ENCODE data around the gene LRP1B. TPM values are rescaled to one million over a fixed set of nuclear protein-coding genes. Genes with fewer than 3 reads are reported as not detected.

Gene LRP1B
- total RNA-seq, 4 donors from 2014 or later = 37.1 to 82.7 (median 50.9) TPM

- 72 to 75% methylated on average over 2 of the region's 2 CpGs for WGBS, 2 donors
- intact Hi-C loops (cut with DNase I) = no loop called here
- Histone ChIP-seq H3K27me3 (no peaks in the 10 kb centered on the region), H3K27ac (no peak overlapping the region), H3K4me1 (no peaks in the 10 kb centered on the region), H3K36me3 (no peaks in the 10 kb centered on the region), H3K9me3 (no peaks in the 10 kb centered on the region), H3K4me3 (replicated peaks in 1 of 3) (no peak overlapping the region)
- DNase-seq = no peak
- TF ChIP-seq CTCF (IDR thresholded peaks at IDR 0.05) = no peak
- TF ChIP-seq POLR2A (IDR thresholded peaks at IDR 0.05) = no peak
Measured at GRCh38 chr2:141125432-141125831, 1005.4 kb downstream of the LRP1B start.

GRCh38 chr2:141118836-141119235 lies 1012.0 kb downstream of the LRP1B start:
- no peak for DNase-seq
- no peak overlapping the region for H3K27ac ChIP-seq
- no peak for TF ChIP-seq POLR2A (IDR thresholded peaks at IDR 0.05)
- TF ChIP-seq CTCF (IDR thresholded peaks at IDR 0.05) = no peak
- intact Hi-C loops (cut with DNase I) = no loop called here
- H3K4me3 ChIP-seq (replicated peaks in 1 of 3) = no peak overlapping the region
- WGBS, 2 donors = 87 to 90% methylated on average over 4 of the region's 4 CpGs
- no peaks in the 10 kb centered on the region for H3K36me3 ChIP-seq
- H3K4me1 ChIP-seq = no peaks in the 10 kb centered on the region
- H3K27me3 ChIP-seq = no peaks in the 10 kb centered on the region
- no peaks in the 10 kb centered on the region for H3K9me3 ChIP-seq

- Histone ChIP-seq H3K4me1 (no peaks in the 10 kb centered on the region), H3K4me3 (replicated peaks in 1 of 3) (no peak overlapping the region), H3K9me3 (no peaks in the 10 kb centered on the region), H3K27me3 (no peaks in the 10 kb centered on the region), H3K36me3 (no peaks in the 10 kb centered on the region), H3K27ac (no peak overlapping the region)
- intact Hi-C loops (cut with DNase I) = no loop called here
- no peak for DNase-seq
- TF ChIP-seq CTCF (IDR thresholded peaks at IDR 0.05) (no peak), POLR2A (IDR thresholded peaks at IDR 0.05) (no peak)
Measured at GRCh38 chr2:141113301-141113700, 1017.5 kb downstream of the LRP1B start.

GRCh38 chr2:141109633-141110032 lies 1021.2 kb downstream of the LRP1B start:
- no peaks in the 10 kb centered on the region for H3K27me3 ChIP-seq
- H3K4me1 ChIP-seq = no peaks in the 10 kb centered on the region
- H3K27ac ChIP-seq = no peak overlapping the region
- H3K9me3 ChIP-seq = no peaks in the 10 kb centered on the region
- H3K4me3 ChIP-seq (replicated peaks in 1 of 3) = no peak overlapping the region
- TF ChIP-seq POLR2A (IDR thresholded peaks at IDR 0.05) = no peak
- no peak for TF ChIP-seq CTCF (IDR thresholded peaks at IDR 0.05)
- no peak for DNase-seq
- no peaks in the 10 kb centered on the region for H3K36me3 ChIP-seq
- intact Hi-C loops (cut with DNase I) = no loop called here

- intact Hi-C loops (cut with DNase I) = no loop called here
- no peak for DNase-seq
- H3K9me3 ChIP-seq = no peaks in the 10 kb centered on the region
Measured at GRCh38 chr2:141105763-141106162, 1025.1 kb downstream of the LRP1B start.

More at GRCh38 chr2:141105763-141106162, 1025.1 kb downstream of the LRP1B start:
- H3K4me3 ChIP-seq (replicated peaks in 1 of 3) = no peak overlapping the region
- H3K36me3 ChIP-seq = no peaks in the 10 kb centered on the region
- H3K4me1 ChIP-seq = no peaks in the 10 kb centered on the region
- TF ChIP-seq POLR2A (IDR thresholded peaks at IDR 0.05) (no peak), CTCF (IDR thresholded peaks at IDR 0.05) (no peak)
- no peaks in the 10 kb centered on the region for H3K27me3 ChIP-seq
- no peak overlapping the region for H3K27ac ChIP-seq

Measured in thyroid gland (tissue), 4 donors.